ENCODE measurements around the gene CC2D1A.

CC2D1A gene

DNA sequence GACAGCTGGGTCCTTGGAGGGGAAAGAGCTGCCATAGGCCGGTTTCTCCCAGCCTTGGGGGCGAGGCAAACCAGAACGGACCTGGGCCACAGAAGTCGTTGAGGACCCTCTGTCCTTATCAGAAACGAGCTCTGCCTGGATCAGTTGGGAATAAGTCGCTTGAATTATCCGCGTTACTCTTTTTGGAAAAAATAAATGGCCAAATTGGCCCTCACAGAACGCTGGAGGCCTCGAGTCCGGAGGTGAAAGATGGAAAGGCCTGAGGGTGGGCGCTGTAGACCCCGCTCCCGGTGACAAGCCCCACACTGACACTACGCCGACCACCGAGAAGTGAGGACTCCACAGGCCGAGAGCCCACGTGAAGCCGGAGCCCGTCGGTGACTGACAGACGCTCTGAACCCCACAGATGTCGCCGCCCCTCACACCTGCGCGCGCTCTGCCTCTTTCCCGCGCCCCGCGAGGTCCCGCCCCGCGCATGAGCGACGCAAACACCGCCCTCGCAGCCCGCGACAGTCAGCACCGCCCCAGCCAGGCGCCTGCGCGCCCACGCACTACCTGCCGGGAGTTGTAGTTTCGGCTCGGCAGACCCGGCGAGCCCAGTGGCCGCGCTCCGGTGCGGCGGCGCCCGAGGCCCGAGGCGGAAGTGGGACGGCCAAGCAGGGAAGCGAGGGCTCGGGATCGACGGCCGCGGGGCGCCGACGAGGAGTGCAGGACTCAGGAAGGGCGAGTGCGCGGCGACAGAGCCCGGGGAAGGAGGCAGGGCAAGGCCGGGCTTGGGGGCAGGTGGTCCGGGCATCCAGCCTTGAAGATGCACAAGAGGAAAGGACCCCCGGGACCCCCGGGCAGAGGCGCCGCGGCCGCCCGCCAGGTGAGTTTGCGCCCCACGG lies at the start of gene CC2D1A, which contains the start of gene BRME1:
TSS of gene CC2D1A (plus strand) at position 568 of the 887 bp plus-strand sequence. CDS start at position 809, 241 bp downstream.
TSS of gene BRME1 (minus strand) at position 484 of the 887 bp plus-strand sequence. CDS start 1,225 bp downstream, outside the sequence.
- in situ Hi-C loops (cut with MboI; ENCODE audit: low sequenced_read_pairs): no loop called here

DNA sequence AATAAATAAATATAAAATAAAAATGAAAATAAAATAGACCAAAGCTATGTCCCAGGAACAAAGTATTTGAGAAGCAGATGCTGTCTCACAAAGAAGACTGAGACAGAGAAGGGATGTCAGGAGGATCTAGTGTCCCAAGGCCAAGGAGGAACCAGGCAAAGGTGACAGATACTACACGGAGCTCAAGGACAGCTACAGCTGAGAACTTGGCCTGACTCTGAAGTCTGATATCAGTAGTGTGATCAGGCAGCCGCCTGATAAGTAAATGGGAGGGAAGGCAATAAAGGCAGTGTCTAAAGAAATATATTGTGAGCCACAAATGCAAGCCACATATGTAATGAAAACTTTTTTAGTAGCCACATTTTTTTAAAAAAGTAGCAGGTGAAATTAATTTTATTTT lies 49.5 kb upstream of the CC2D1A start:
- in situ Hi-C loops (cut with MboI; ENCODE audit: low sequenced_read_pairs): loop anchor here (5.0 to 25.0 kb wide), 2 partner anchors 74 to 569 kb away; no protein-coding TSS in a partner anchor

DNA sequence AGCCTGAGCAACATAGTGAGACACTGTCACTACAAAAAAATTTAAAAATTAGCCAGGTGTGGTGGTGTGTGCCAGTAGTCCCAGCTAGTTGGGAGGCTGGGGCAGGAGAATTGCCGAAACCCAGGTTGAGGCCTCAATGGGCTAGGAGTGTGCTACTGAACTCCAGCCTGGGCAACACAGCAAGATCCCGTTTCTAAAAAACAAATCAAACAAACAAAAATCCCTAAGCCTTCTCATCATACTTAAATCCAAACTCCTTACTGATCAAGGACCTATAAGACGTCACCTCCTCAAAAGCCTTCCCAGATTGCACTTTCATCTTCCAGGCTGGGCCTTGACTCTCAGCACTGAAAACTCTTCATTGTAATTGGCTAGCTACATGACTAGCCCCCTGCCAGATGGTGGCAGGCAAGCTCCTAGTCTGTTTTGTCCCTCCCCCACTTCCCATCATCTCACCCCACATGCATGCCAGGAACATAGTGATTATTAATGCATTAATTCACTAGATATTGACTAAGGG lies 46.6 kb upstream of the CC2D1A start:
- in situ Hi-C loops (cut with MboI; ENCODE audit: low sequenced_read_pairs): loop anchor here (5.0 to 25.0 kb wide), 2 partner anchors 77 to 572 kb away; no protein-coding TSS in a partner anchor

DNA sequence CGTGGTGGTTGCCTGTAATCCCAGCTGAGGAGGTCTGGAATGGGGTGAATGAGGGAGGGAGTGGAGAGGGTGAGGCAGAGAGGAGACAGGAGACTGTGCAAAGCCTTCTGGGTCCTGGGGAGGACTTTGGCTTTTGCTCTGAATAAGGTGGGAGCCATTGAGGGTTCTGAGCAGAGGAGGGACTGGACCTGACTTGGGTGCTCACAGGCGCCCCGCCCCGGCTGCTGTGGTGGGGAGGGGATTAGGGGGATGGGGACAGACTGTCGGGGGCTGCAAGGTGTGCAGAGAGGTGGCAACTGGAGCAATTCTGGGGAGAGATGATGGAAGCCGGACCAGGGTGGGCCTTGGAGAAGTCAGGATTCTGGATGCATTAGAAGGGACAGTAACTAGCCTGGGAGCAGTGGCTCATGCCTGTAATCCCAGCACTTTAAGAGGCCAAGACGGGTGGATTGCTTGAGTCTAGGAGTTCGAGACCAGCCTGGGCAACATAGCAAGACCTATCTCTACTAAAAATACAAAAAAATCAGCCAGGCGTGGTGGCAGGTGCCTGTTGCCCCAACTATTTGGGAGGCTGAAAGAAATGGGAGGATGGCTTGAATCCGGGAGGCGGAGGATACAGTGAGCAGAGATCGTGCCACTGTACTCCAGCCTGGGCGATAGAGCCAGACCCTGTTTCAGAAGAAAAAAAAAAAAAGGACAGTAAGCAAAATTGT lies 45.2 kb upstream of the CC2D1A start:
- in situ Hi-C loops (cut with MboI; ENCODE audit: low sequenced_read_pairs): loop anchor here (10.0 to 25.0 kb wide), 2 partner anchors 266 to 574 kb away; no protein-coding TSS in a partner anchor

DNA sequence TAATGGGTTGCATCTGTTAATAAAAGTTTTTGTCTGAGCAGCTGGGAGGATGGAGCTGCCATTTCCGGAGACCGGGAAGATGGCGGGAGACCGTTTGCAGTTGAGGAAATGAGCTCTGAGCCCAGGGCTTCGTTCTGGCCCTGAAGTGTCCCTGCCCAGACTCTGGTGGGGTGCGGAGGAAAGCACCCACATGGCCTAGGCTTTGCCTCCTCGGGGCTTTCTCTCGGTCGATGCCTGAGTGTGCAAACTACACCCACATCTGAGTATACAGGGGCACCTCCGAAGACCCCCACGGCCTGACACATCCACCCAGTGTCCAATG lies 44.6 kb upstream of the CC2D1A start:
- in situ Hi-C loops (cut with MboI; ENCODE audit: low sequenced_read_pairs): loop anchor here (10.0 to 25.0 kb wide), 2 partner anchors 267 to 574 kb away; no protein-coding TSS in a partner anchor

DNA sequence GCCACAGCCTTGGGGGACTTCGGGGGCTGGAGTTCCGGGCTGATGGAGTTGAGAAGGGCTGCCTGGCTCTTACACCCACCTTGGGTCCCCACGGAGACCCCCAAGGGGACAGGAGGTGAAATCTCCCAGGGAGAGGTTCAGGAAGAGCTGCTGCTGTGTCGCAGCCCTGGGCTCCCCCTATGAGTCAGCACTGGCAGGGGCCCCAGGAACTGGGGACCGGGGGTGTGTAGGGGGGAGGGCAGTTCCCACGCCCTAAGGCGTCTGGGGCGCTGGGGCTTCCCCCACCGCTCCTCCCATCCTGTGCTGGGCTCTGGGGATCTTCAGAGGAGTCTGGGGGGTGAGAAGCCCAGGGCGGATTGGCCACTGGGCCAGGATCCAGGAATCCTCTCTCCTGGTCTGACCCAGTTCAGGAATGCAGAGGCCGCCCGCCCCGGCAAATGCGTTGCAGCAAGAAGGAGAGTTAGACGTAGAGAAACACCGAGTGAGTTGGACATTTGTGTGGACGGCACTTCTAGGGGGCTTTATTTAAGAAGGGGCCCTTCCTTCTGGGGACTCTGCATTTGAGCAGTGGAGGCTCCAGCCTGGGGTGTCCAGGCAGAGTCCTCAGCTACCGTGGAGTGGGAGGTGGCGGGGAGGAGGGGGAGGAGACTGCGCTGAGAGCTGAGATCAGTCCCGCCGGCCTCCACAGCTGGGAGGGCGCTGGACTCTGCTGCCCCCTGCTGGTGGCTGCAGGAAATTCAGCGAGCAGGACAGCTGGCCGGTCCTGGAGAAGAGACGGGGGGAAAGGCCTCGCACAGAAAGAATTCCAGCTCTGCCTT lies 44.1 kb upstream of the CC2D1A start:
- in situ Hi-C loops (cut with MboI; ENCODE audit: low sequenced_read_pairs): loop anchor here (10.0 to 25.0 kb wide), 2 partner anchors 267 to 575 kb away; no protein-coding TSS in a partner anchor

DNA sequence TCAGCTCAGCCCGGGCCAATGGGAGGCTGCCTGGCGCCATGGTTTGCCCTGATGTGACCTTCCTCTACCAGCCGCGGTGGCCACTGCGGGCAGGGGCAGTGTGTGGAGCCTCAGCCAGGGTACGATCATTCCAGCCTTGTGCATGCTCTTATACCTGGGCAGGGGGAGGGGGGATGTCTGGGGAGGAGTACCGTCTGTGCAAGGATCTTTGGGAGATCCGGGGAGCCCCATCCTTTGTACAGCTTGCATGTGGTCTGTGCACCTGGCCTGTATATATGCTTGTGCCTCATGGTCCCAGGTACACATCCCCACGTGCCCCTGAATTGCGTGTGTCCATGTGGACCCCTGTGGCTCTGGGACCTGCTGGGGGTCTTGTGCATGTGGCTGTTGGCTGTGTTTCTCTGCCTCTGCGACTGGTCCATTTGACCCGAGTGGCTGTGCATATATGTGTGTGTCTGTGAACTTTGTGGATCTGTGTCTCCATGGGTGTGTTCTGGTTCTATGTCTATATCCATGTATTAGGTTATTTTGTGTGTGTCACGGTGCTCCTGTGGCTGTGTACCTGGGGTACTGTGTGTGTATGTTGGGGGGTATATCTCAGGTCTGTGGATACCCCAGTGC lies 41.8 kb upstream of the CC2D1A start:
- in situ Hi-C loops (cut with MboI; ENCODE audit: low sequenced_read_pairs): loop anchor here (10.0 to 25.0 kb wide), 2 partner anchors 269 to 577 kb away; no protein-coding TSS in a partner anchor

DNA sequence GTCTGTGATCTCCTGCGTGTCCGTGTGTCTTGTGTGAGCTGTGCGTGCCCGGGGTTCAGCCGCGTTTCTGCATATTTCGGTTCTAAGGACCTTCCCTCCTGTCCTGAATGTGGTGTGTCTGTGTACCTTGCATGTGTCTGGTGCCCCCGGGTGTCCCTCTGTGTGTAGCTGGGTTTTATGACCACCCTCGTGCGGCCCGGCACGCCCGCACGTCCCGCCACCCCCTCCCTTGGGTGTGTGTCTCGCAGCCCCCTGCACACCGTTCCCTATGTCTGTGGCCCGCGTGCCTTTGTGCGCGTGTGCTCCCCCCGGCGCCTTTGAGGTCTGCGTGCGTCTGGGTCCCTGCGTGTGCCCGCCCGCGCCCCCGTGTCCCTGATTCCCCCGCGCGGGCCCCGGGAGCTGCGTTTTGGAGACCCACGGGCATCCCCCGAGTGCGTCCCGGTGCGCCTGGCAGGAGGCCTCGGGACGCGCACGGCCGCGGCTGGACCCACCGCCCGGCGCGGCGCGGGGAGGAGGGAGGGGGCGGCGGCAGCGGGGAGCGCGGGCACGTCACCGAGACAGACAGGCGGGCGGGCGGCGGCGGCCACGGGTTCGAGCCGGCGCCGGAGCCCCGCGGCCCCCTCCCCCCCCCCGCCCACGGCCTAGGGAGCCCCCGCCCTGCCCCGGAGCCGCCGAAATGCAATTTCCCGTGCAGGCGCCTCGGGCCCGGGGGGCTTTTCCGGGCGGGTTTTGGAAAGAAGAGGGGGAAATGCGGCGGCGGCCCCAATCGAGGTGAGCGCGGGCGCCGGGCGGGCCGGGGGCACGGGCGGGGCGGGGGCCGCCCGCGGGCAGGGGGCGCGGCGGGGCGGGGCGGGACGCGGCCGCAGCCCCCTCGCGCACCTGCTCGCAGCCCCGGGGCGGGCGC lies 41.1 kb upstream of the CC2D1A start:
- in situ Hi-C loops (cut with MboI; ENCODE audit: low sequenced_read_pairs): loop anchor here (10.0 to 25.0 kb wide), 2 partner anchors 270 to 578 kb away; no protein-coding TSS in a partner anchor

DNA sequence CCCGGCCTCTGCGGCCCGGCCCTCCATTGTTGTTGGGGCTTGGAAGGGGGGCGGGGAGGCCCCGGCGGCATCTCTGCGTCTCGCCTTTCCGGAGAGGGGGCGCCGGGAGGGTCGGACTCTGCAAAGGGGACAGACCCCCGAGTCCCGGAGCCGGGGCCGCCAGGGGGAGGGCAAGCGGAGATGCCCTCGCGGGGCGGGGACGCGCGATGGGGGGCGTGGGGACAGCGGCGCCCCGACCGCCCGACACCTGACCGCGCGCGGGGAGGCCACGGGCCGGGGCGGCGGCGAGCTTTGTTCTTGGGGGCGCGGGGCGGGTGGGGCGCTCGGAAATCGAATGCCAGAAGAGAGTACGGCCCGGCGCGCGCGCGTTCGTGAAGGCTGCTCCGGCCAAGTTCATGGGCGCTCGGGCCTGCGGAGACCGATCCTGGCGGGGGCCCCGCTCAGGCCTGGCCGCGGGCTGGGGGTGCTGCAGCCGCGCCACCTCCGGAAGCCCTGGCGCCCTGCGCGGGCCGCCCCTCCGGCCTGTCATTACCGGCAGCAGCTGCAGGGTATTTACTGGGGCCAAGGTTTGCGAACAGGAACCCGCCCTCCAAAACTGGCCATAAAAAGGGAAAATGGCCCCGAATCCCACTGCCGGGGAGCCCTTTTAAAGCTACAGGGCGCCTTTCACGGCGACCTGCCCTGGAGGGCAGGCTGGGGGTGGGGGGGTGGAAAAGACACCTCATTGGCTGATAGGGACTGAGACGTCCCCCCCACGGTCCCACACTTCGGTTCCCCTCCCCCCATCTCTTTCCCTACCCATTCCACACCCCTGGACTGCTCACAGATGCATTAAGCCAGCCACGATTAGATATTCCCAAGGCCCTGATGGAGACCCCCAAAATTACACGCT lies 40.2 kb upstream of the CC2D1A start:
- in situ Hi-C loops (cut with MboI; ENCODE audit: low sequenced_read_pairs): loop anchor here (10.0 to 25.0 kb wide), 2 partner anchors 271 to 579 kb away; no protein-coding TSS in a partner anchor

DNA sequence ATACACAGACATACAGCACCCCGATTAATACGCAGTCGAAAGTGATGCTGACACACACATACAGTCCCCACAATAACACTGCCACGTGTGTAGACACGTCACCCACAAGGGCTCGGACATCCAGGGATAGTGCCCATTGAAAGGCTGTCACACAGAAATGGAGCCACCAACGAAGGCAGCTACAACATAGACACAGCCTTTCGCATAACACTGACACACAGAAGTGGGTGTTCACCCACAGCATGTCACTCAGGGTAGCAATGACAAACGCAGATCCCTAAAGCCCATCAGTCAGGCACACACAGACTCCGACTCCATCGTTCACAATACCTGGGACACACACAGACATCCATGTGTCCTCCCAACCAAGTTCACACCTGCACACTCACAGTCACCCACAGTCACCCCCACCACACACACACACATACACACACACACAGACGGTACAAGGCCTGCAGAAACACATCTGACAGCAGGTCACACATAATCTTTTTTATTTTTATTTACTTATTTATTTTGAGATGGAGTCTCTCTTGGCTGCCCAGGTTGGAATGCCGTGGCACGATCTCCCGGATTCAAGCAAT lies 39.4 kb upstream of the CC2D1A start:
- in situ Hi-C loops (cut with MboI; ENCODE audit: low sequenced_read_pairs): loop anchor here (10.0 to 25.0 kb wide), 2 partner anchors 272 to 579 kb away; no protein-coding TSS in a partner anchor

DNA sequence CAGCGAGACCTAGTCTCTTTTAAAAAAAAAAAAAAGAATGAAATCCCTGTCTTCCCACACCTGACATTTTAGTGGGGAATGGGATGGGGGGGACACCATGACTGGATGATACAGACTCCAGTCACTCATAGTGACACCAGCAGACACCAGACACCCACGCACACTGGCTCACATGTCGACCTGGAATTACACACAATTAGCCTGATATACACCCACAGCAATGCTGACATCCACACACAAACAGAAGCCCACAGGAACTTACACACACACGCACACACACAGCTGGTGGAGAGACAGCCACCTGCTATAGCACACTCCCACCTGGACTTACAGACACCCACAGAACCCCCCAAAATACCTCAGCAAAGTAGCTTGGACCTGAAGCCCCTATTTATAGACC lies 37.3 kb upstream of the CC2D1A start:
- in situ Hi-C loops (cut with MboI; ENCODE audit: low sequenced_read_pairs): loop anchor here (10.0 to 25.0 kb wide), 2 partner anchors 274 to 581 kb away; no protein-coding TSS in a partner anchor

DNA sequence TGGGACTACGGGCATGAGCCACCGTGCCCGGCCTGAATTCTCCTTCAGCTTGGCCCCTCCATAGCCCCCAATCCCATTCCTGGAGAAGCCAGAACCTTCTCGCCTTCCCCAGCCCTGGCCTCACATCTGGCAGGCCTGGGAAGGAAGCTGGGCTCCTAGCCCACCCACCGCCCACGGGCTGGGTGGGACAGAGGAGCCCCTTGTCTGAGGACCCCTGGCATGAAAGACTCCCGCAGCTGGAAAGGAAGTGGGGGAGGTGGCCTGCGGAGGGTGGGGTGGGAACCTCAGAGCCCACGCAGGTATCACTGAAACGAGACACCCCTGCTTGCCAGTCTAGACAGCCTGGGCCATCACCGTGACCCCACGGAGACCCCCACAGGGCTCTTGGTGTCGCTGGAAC lies 36.7 kb upstream of the CC2D1A start:
- in situ Hi-C loops (cut with MboI; ENCODE audit: low sequenced_read_pairs): loop anchor here (10.0 to 25.0 kb wide), 2 partner anchors 274 to 582 kb away; no protein-coding TSS in a partner anchor

DNA sequence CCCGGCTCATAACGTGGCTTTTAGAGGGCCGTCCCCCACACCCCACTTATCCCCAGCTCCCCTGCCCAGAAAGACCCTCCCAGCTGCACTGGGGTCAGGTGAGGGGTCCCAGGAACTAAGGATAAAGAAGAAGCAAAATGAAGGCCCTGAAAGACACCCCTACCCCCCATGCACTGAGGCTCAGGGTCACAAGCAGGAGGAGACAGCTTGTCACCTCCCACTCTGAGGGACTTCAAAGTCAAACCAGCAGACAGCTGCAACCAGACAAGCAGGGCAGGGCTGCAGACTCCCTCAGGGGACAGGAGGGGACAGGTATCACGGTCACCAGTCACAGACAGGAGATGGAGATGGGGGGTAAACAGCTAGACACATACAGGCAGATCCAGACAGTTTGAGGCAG lies 35.1 kb upstream of the CC2D1A start:
- in situ Hi-C loops (cut with MboI; ENCODE audit: low sequenced_read_pairs): loop anchor here (10.0 to 25.0 kb wide), 2 partner anchors 584 to 614 kb away; no protein-coding TSS in a partner anchor

DNA sequence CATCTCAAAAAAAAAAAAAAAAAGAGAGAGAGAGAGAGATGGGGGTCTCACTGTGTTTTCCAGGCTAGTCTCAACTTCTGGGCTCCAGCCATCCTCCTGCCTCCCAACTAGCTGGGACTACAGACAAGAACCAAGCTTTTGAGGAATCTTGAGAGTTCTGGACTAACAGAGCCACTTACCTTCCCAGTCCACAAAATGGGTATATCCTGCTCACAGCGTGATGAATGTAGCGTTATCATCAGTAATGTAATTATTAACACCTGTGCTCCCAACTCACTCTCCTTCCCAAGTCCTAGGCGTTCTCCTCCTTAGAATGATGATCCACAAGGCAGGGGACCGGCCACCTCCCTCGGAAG lies 33.7 kb upstream of the CC2D1A start:
- in situ Hi-C loops (cut with MboI; ENCODE audit: low sequenced_read_pairs): loop anchor here (10.0 to 25.0 kb wide), 2 partner anchors 585 to 612 kb away; no protein-coding TSS in a partner anchor

DNA sequence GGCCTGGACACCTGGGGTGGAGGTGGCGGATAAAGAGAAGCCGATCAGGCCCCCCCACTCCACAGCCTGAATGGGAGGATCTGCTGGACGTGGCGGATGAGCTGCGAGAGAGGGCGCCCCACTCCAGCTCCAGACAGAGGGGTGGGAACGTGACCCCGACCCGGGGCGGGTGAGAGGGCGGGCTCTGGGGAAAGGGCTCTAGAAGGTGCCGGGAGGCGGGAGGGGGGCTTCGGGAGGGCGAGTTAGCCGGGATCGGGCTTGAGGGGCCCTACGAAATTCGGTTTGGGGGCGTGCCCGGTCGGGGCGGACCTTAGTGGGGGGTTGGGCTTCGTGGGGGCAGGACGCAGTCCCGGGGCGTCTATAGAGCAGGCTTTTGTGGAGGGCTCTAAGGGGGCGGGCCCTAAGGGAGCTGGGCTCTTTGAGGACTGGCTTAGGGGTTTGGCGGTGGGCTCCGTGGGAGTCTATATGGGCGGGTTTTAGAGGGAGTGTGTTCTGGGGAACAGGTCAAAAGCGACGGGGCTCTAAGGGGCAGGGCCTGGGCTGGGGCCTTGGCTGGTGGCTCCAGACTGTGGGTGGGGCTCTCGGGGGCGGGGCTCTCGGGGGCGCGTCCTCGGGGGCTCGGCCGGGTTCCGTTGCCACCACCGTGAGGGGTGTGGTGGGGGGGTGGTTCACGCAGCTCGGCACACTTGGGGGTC lies 33.2 kb upstream of the CC2D1A start:
- in situ Hi-C loops (cut with MboI; ENCODE audit: low sequenced_read_pairs): loop anchor here (10.0 to 25.0 kb wide), 2 partner anchors 586 to 612 kb away; no protein-coding TSS in a partner anchor

DNA sequence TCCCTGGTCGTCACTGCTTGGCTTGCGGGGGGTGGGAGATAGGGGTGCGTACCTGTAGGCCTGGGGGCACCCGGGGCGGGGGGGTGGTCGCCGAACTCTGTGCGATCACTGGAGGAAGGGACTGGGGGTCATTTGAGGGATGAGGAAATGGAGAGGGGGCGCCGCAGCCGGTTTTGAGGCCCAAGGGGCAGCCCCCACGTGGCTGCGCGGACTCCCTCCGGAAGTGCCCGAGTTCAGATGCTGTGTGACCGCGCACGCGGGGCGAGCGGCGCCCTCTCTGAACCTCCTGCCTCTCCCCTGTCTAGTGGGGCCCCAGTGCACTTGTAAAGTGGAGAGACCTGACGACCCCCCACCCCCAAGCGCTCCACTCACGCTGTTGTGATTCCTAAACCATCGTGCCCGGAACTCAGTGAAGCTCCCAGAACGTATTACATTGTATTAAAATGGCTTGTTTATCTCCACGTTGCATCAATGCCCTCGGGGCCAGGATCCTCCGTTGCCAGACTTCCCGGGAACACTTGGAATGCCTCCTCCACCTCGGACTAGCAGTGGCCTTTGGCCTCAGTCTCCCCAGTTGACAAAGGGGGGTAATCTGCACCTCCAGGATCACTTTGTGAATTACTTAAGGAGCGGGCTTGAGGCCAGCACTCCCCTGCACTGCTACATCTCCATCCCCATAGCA lies 32.0 kb upstream of the CC2D1A start:
- in situ Hi-C loops (cut with MboI; ENCODE audit: low sequenced_read_pairs): loop anchor here (10.0 to 25.0 kb wide), 2 partner anchors 587 to 611 kb away; no protein-coding TSS in a partner anchor
